ENCODE data around the gene FCN2. TPM values are rescaled to one million over a fixed set of nuclear protein-coding genes. Genes with fewer than 3 reads are reported as not detected.

Gene FCN2
- polyA plus RNA-seq, 1 of the 3 experiments (the other 2 are of a cell fraction): not detected

- no peak overlapping the region for H3K9ac ChIP-seq
- H3K27me3 ChIP-seq (ENCODE audit: insufficient read depth): peaks cover 7% of the 10 kb centered on the region; the same call in 1 of the 2 replicates
- H3K36me3 ChIP-seq (replicated peaks in 1 of 2; ENCODE audit: control insufficient read depth in 1 of 2, insufficient read depth in 2 of 2, low read length in 1 of 2): no peaks in the 10 kb centered on the region
- no peaks in the 10 kb centered on the region for H4K20me1 ChIP-seq (ENCODE audit: insufficient read depth)
- no peak overlapping the region for H3K4me2 ChIP-seq
- TF ChIP-seq, protein P1, sequence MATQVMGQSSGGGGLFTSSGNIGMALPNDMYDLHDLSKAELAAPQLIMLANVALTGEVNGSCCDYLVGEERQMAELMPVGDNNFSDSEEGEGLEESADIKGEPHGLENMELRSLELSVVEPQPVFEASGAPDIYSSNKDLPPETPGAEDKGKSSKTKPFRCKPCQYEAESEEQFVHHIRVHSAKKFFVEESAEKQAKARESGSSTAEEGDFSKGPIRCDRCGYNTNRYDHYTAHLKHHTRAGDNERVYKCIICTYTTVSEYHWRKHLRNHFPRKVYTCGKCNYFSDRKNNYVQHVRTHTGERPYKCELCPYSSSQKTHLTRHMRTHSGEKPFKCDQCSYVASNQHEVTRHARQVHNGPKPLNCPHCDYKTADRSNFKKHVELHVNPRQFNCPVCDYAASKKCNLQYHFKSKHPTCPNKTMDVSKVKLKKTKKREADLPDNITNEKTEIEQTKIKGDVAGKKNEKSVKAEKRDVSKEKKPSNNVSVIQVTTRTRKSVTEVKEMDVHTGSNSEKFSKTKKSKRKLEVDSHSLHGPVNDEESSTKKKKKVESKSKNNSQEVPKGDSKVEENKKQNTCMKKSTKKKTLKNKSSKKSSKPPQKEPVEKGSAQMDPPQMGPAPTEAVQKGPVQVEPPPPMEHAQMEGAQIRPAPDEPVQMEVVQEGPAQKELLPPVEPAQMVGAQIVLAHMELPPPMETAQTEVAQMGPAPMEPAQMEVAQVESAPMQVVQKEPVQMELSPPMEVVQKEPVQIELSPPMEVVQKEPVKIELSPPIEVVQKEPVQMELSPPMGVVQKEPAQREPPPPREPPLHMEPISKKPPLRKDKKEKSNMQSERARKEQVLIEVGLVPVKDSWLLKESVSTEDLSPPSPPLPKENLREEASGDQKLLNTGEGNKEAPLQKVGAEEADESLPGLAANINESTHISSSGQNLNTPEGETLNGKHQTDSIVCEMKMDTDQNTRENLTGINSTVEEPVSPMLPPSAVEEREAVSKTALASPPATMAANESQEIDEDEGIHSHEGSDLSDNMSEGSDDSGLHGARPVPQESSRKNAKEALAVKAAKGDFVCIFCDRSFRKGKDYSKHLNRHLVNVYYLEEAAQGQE (IDR thresholded peaks at IDR 0.05; ENCODE audit: low read depth, low read length): no peak
- TF ChIP-seq FOXJ3 (CRISPR knock-in tag; IDR thresholded peaks at IDR 0.05) (no peak), EZH2phosphoT487 (IDR thresholded peaks at IDR 0.05; ENCODE audit: borderline replicate concordance, low read depth) (no peak), FOXM1 (IDR thresholded peaks at IDR 0.05; ENCODE audit: low read depth) (no peak), TEAD4 (IDR thresholded peaks at IDR 0.05; ENCODE audit: borderline replicate concordance, insufficient read depth) (no peak), JUND (IDR thresholded peaks at IDR 0.05) (no peak), NRF1 (IDR thresholded peaks at IDR 0.05; ENCODE audit: low read depth, low read length) (no peak), RAD21 (IDR thresholded peaks at IDR 0.05; ENCODE audit: low read length) (no peak), RFX5 (IDR thresholded peaks at IDR 0.05; ENCODE audit: low read length) (no peak), RXRA (IDR thresholded peaks at IDR 0.05; ENCODE audit: borderline replicate concordance, low read depth) (no peak), SMC3 (IDR thresholded peaks at IDR 0.05; ENCODE audit: low read depth, low read length) (no peak), TAF1 (IDR thresholded peaks at IDR 0.05; ENCODE audit: borderline replicate concordance, low read depth, low read length) (no peak), SIN3A (IDR thresholded peaks at IDR 0.05; ENCODE audit: borderline replicate concordance, low read depth, low read length) (no peak), POLR2AphosphoS5 (IDR thresholded peaks at IDR 0.05; ENCODE audit: low read depth, low read length) (no peak), YY1 (IDR thresholded peaks at IDR 0.05; ENCODE audit: low read depth) (no peak), GATA2 (CRISPR knock-in tag; IDR thresholded peaks at IDR 0.05) (no peak), FOSL2 (IDR thresholded peaks at IDR 0.05; ENCODE audit: borderline replicate concordance, low read depth) (no peak), MXI1 (IDR thresholded peaks at IDR 0.05; ENCODE audit: low read depth, low read length) (no peak), MEF2A (IDR thresholded peaks at IDR 0.05; ENCODE audit: borderline replicate concordance, low read depth) (no peak), CHD2 (IDR thresholded peaks at IDR 0.05; ENCODE audit: low read length, partially characterized antibody) (no peak)
- WGBS (ENCODE audit: low lambda C conversion rate): 56% methylated on average over 5 of the region's 5 CpGs
- H3K79me2 ChIP-seq (ENCODE audit: insufficient read depth): no peaks in the 10 kb centered on the region
- no peaks in the 10 kb centered on the region for H3K9me3 ChIP-seq
- POLR2A ChIA-PET: no interaction called here
- H3K27ac ChIP-seq (ENCODE audit: low read depth in 2 of 2, low read length in 1 of 2): no peak overlapping the region
- DNase-seq: no peak
- H3F3A ChIP-seq (replicated peaks; ENCODE audit: insufficient read depth): no peaks in the 10 kb centered on the region
- no peak overlapping the region for H2AFZ ChIP-seq (ENCODE audit: low read depth)
- H3K9me2 ChIP-seq: no peaks in the 10 kb centered on the region
- CTCF ChIA-PET: interaction anchor here (1.0 kb wide), 1 partner anchor 95 kb away, joined by 3 read pairs; no protein-coding TSS in a partner anchor
- peaks cover 0 to 2% of the 10 kb centered on the region in 2 experiments; a peak in 1 of 4 replicates for H3K4me1 ChIP-seq (ENCODE audit: control insufficient read depth in 1 of 2, insufficient read depth in 2 of 2, low read depth in 1 of 2, low read length in 1 of 2)
- H3K4me3 ChIP-seq (ENCODE audit: low read depth in 2 of 2, low read length in 1 of 2): no peak overlapping the region
Observed at GRCh38 chr9:134890155-134890495, 9.5 kb downstream of the FCN2 start.
